Endodermal cell (in vitro differentiated cells): ENCODE data around the gene MAGEB10. TPM values are rescaled to one million over a fixed set of nuclear protein-coding genes. Genes with fewer than 3 reads are reported as not detected.

ENCODE experiments used
- DNase-seq: peaks from one replicate; pipeline ENCODE4 v3.0.0-alpha.2; 2017
- H3K27ac ChIP-seq: 2 replicates; pipeline ENCODE4 v1.5.1; 2013; ENCODE audit warnings: mild to moderate bottlenecking, low read depth, low read length, moderate library complexity
- H3K27me3 ChIP-seq: 2 replicates; pipeline ENCODE4 v1.6.1; 2013; ENCODE audit warnings: mild to moderate bottlenecking, low read length, moderate library complexity; ENCODE audit not compliant: insufficient read depth, control insufficient read depth, poor library complexity, severe bottlenecking
- H3K36me3 ChIP-seq: 2 replicates; pipeline ENCODE4 v1.7.0; 2013; ENCODE audit warnings: mild to moderate bottlenecking, low read length, moderate library complexity; ENCODE audit not compliant: control insufficient read depth, insufficient read depth
- H3K4me1 ChIP-seq: one replicate; pipeline ENCODE4 v1.7.0; 2013; ENCODE audit warnings: low read length; ENCODE audit not compliant: control insufficient read depth, insufficient read depth
- H3K4me3 ChIP-seq: 2 replicates; pipeline ENCODE4 v1.5.1; 2013; ENCODE audit warnings: mild to moderate bottlenecking, low read length, moderate library complexity
- H3K9ac ChIP-seq: 2 replicates; pipeline ENCODE4 v1.6.1; 2013; ENCODE audit warnings: mild to moderate bottlenecking, low read length, moderate library complexity; ENCODE audit not compliant: poor library complexity, severe bottlenecking; ENCODE audit errors: extremely low read depth
- H3K9me3 ChIP-seq: 2 replicates; pipeline ENCODE4 v1.6.1; 2013; ENCODE audit warnings: mild to moderate bottlenecking, low read length, moderate library complexity; ENCODE audit not compliant: control insufficient read depth
- H3K27ac Mint-ChIP-seq: 2 replicates; pipeline ENCODE4 v1.8.0; 2020; ENCODE audit warnings: mixed read lengths
- H3K27me3 Mint-ChIP-seq: 2 replicates; pipeline ENCODE4 v1.8.0; 2021; ENCODE audit warnings: mild to moderate bottlenecking, mixed read lengths; ENCODE audit not compliant: insufficient read depth
- H3K36me3 Mint-ChIP-seq: 2 replicates; pipeline ENCODE4 v1.8.0; 2020; ENCODE audit warnings: low read depth, mixed read lengths
- H3K4me1 Mint-ChIP-seq: 2 replicates; pipeline ENCODE4 v1.8.0; 2020; ENCODE audit warnings: mixed read lengths
- H3K4me3 Mint-ChIP-seq: 2 replicates; pipeline ENCODE4 v1.8.0; 2020; ENCODE audit warnings: mild to moderate bottlenecking, moderate library complexity, mixed read lengths
- H3K9me3 Mint-ChIP-seq: 2 replicates; pipeline ENCODE4 v1.8.0; 2020; ENCODE audit warnings: mild to moderate bottlenecking, mixed read lengths
- WGBS, 2 experiments: methylation state at CpG; one replicate each; pipeline versions ENCODE4 v1.1.5 to v1.1.7; 2013; ENCODE audit warnings: missing lambda C conversion rate in 2 of 2, mixed read lengths in 1 of 2; ENCODE audit not compliant: insufficient coverage in 1 of 2, insufficient read length in 1 of 2; 5-methylcytosine and 5-hydroxymethylcytosine counted together
- total RNA-seq, 2 donors: library from RNA; stranded (reverse); fragmentation: NEBNext Ultra II Directional in 1 of 2; extraction: Animal tissue kit (Norgen Biotek cat#: 25700) in 1 of 2; gene quantifications; 2 replicates in 1 of 2; 3 replicates in 1 of 2; pipeline ENCODE4 v1.2.1, GENCODE V29; 2021
- TF ChIP-seq, protein P1 (sequence below): fragments of 200-600 bp; sonication (generic); conservative IDR thresholded peaks from 2 replicates; pipeline ENCODE4 v1.5.0; 2021; ENCODE audit warnings: antibody characterized with exemption, mild to moderate bottlenecking

The MAGEB10 gene
- total RNA-seq, 2 donors from 2014 or later: not detected

DNA sequence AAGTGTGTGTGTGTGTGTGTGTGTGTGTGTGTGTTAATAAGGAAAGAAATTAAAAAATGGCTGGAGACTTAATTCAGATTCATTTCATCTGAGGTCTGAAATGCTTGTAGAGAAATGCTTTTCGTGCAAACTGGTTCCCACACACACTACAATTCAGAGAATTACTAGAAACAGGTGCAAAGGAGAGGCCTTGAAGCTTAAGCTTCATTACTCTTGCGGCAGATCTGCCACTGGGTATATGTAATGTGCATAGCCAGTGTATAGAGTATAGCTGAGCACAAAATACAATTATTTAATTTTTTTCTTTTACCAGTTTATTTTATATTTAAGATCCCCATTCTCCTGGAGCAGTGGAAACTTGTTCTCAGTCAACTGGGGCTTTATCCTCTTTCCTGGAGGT, 31.8 kb upstream of the MAGEB10 start:
- H3K4me1 Mint-ChIP-seq: no peaks in the 10 kb centered on the region
- H3K4me3 Mint-ChIP-seq: no peak overlapping the region
- no peaks in the 10 kb centered on the region for H3K36me3 ChIP-seq
- H3K4me3 ChIP-seq: no peak overlapping the region
- H3K9me3 Mint-ChIP-seq: peaks cover 15% of the 10 kb centered on the region
- TF ChIP-seq, protein P1, sequence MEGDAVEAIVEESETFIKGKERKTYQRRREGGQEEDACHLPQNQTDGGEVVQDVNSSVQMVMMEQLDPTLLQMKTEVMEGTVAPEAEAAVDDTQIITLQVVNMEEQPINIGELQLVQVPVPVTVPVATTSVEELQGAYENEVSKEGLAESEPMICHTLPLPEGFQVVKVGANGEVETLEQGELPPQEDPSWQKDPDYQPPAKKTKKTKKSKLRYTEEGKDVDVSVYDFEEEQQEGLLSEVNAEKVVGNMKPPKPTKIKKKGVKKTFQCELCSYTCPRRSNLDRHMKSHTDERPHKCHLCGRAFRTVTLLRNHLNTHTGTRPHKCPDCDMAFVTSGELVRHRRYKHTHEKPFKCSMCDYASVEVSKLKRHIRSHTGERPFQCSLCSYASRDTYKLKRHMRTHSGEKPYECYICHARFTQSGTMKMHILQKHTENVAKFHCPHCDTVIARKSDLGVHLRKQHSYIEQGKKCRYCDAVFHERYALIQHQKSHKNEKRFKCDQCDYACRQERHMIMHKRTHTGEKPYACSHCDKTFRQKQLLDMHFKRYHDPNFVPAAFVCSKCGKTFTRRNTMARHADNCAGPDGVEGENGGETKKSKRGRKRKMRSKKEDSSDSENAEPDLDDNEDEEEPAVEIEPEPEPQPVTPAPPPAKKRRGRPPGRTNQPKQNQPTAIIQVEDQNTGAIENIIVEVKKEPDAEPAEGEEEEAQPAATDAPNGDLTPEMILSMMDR: no peak
- no peak overlapping the region for H3K9ac ChIP-seq
- H3K27me3 ChIP-seq: no peaks in the 10 kb centered on the region
- H3K27ac ChIP-seq: no peak overlapping the region
- no peak overlapping the region for H3K27ac Mint-ChIP-seq
- no peak for DNase-seq
- no peaks in the 10 kb centered on the region for H3K27me3 Mint-ChIP-seq
- H3K36me3 Mint-ChIP-seq: no peaks in the 10 kb centered on the region
- H3K9me3 ChIP-seq: no peaks in the 10 kb centered on the region
- H3K4me1 ChIP-seq: no peaks in the 10 kb centered on the region
- WGBS, 2 experiments: 100% methylated on average over 1 of the region's 2 CpGs; no CpG with 5 or more reads in 1 of the 2 experiments

DNA sequence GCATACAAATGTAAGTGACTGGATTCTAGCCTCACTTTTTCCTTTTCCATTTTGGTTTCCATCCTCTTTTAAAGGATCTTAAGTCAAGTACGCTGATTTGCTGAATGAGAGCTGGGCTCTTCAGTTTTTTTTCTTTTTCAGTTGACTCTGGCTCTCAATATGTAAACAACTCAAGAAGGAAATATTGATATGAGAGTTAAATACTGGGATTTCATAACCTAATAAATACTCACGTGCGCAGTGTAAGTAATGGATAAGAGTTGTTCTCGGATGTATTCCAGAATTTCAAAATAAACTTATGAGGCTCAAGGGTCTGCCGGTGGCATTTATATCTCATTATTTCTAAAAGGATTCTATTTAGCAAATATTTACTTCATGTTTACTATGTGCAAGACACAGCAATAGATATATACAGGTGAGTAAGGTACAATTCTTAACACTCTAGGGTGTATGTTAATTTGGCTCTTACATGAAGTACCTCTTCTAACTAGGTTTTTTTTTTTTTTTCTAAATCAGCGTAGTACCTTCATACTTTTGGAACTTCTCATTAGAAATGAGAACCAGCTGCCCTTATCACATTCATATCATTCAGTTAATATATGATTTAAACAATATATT, 11.0 kb upstream of the MAGEB10 start:
- Mint-ChIP-seq H3K9me3 (peaks cover 15% of the 10 kb centered on the region), H3K27me3 (no peaks in the 10 kb centered on the region), H3K36me3 (no peaks in the 10 kb centered on the region), H3K4me1 (no peaks in the 10 kb centered on the region), H3K4me3 (no peak overlapping the region), H3K27ac (no peak overlapping the region)
- Histone ChIP-seq H3K36me3 (no peaks in the 10 kb centered on the region), H3K27ac (no peak overlapping the region), H3K4me3 (no peak overlapping the region), H3K9ac (no peak overlapping the region), H3K9me3 (no peaks in the 10 kb centered on the region), H3K27me3 (no peaks in the 10 kb centered on the region), H3K4me1 (no peaks in the 10 kb centered on the region)
- 100% methylated on average over 1 of the region's 6 CpGs; no CpG with 5 or more reads in 1 of the 2 experiments for WGBS, 2 experiments
- TF ChIP-seq, protein P1: no peak
- DNase-seq: no peak

DNA sequence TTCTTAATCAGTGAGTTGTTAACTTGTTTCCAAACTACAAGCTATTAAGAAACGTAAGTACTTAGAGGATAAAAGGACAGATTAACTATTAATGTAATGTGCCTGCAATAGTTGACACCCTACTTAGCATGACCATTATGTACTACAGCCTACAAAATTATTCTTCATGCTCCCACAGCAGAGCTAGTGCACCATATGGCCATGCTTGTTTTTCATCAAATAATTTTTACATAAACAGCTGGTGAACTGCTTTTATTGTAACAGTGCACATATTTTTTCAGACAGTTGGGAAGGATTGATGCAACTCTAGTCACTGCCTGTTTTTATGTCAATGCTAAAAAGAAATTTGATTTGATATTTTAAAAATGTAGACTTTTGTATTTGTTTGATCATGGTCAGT, 10.2 kb upstream of the MAGEB10 start:
- Mint-ChIP-seq H3K4me3 (no peak overlapping the region), H3K36me3 (no peaks in the 10 kb centered on the region), H3K27me3 (no peaks in the 10 kb centered on the region), H3K9me3 (peaks cover 17% of the 10 kb centered on the region), H3K27ac (no peak overlapping the region), H3K4me1 (no peaks in the 10 kb centered on the region)
- H3K36me3 ChIP-seq: no peaks in the 10 kb centered on the region
- TF ChIP-seq, protein P1: no peak
- WGBS, 2 experiments: no CpG with 5 or more reads among the region's 1 CpG
- H3K27ac ChIP-seq: no peak overlapping the region
- H3K9me3 ChIP-seq: no peaks in the 10 kb centered on the region
- no peak overlapping the region for H3K4me3 ChIP-seq
- H3K4me1 ChIP-seq: no peaks in the 10 kb centered on the region
- DNase-seq: no peak
- H3K9ac ChIP-seq: no peak overlapping the region
- no peaks in the 10 kb centered on the region for H3K27me3 ChIP-seq
